Measurements from ENCODE around the gene KHK.

The KHK gene

DNA sequence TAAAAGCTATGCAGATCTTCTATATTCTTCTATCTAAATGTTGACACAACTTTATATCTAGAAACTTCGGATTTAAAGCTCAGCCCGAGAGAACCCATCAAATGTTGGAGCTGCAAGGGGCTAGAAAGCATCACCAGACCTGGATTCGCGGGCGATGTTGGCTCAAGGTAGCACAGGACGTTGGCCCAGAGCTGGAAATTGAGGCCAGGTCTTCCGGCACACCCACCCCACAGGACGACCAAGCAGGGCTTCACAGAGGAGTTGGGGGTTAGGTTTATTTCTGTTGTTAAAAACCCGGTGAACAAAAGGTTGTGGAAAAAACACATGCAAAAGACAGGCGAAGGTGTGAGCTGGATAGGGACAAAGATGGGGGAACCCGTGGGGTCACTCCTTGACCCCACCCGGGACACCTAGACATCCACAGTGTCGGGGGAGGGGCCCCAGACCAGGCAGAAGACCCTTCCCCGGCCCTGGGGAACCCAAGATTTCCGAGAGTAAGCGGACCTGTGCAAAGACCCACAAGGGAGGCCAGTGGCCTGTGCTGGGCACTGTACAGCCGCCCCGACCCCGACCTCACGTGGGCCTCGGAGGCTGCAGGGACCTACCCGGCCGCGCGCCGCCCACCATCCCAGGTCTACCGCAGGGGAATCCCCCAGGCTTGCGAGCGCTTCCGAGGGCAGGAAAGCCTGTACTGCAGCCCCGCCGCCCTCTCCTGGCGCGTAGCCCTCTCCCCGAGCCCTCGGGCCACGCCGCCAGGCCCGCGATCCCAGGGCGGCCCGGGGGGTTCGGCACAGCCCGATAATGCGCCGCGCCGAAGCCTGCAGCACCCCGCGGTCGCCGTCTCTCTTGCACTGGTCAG lies 36.9 kb upstream of the KHK start:
- TF ChIP-seq EGR1 (IDR thresholded peaks at IDR 0.05) (no peak), FOXM1 (IDR thresholded peaks at IDR 0.05; ENCODE audit: borderline replicate concordance, low read depth) (no peak), USF1 (IDR thresholded peaks at IDR 0.05) (0 out of 2 replicates have a peak, but pooled peaks have one; percentile 20), CEBPB (IDR thresholded peaks at IDR 0.05) (no peak)
- TF ChIP-seq, protein P1, sequence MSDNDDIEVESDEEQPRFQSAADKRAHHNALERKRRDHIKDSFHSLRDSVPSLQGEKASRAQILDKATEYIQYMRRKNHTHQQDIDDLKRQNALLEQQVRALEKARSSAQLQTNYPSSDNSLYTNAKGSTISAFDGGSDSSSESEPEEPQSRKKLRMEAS (IDR thresholded peaks at IDR 0.05), result 0 out of 2 replicates have a peak, but pooled peaks have one; percentile 4
- TF ChIP-seq, protein P2, sequence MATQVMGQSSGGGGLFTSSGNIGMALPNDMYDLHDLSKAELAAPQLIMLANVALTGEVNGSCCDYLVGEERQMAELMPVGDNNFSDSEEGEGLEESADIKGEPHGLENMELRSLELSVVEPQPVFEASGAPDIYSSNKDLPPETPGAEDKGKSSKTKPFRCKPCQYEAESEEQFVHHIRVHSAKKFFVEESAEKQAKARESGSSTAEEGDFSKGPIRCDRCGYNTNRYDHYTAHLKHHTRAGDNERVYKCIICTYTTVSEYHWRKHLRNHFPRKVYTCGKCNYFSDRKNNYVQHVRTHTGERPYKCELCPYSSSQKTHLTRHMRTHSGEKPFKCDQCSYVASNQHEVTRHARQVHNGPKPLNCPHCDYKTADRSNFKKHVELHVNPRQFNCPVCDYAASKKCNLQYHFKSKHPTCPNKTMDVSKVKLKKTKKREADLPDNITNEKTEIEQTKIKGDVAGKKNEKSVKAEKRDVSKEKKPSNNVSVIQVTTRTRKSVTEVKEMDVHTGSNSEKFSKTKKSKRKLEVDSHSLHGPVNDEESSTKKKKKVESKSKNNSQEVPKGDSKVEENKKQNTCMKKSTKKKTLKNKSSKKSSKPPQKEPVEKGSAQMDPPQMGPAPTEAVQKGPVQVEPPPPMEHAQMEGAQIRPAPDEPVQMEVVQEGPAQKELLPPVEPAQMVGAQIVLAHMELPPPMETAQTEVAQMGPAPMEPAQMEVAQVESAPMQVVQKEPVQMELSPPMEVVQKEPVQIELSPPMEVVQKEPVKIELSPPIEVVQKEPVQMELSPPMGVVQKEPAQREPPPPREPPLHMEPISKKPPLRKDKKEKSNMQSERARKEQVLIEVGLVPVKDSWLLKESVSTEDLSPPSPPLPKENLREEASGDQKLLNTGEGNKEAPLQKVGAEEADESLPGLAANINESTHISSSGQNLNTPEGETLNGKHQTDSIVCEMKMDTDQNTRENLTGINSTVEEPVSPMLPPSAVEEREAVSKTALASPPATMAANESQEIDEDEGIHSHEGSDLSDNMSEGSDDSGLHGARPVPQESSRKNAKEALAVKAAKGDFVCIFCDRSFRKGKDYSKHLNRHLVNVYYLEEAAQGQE (IDR thresholded peaks at IDR 0.05; ENCODE audit: low read depth), result no peak

- TF ChIP-seq YY1 (IDR thresholded peaks at IDR 0.05; ENCODE audit: low read depth) (peak; percentile 80), ZBTB7A (IDR thresholded peaks at IDR 0.05; ENCODE audit: low read depth) (peak; percentile 66), NFIC (IDR thresholded peaks at IDR 0.05) (peak; percentile 16; the same call in 1 of the 2 replicates), CREB1 (IDR thresholded peaks at IDR 0.05; ENCODE audit: low read depth) (no peak), TEAD4 (IDR thresholded peaks at IDR 0.05) (peak; percentile 95), FOXM1 (IDR thresholded peaks at IDR 0.05; ENCODE audit: borderline replicate concordance, low read depth) (no peak), EGR1 (IDR thresholded peaks at IDR 0.05) (peak; percentile 62; the same call in 1 of the 2 replicates), EP300 (IDR thresholded peaks at IDR 0.05; ENCODE audit: borderline replicate concordance) (no peak), TAF1 (IDR thresholded peaks at IDR 0.05; ENCODE audit: low read depth) (0 out of 2 replicates have a peak, but pooled peaks have one; percentile 8), CEBPB (IDR thresholded peaks at IDR 0.05) (0 out of 2 replicates have a peak, but pooled peaks have one; percentile 61), RAD21 (IDR thresholded peaks at IDR 0.05; ENCODE audit: low read depth) (no peak), USF1 (IDR thresholded peaks at IDR 0.05) (no peak), TCF12 (IDR thresholded peaks at IDR 0.05; ENCODE audit: low read depth) (no peak; the same call in 1 of the 2 replicates)
- TF ChIP-seq, protein P2 (IDR thresholded peaks at IDR 0.05; ENCODE audit: low read depth), result no peak
- TF ChIP-seq, protein P1 (IDR thresholded peaks at IDR 0.05), result 0 out of 2 replicates have a peak, but pooled peaks have one; percentile 22
Measured at GRCh38 chr2:27050281-27050995, 36.1 kb upstream of the KHK start.

DNA sequence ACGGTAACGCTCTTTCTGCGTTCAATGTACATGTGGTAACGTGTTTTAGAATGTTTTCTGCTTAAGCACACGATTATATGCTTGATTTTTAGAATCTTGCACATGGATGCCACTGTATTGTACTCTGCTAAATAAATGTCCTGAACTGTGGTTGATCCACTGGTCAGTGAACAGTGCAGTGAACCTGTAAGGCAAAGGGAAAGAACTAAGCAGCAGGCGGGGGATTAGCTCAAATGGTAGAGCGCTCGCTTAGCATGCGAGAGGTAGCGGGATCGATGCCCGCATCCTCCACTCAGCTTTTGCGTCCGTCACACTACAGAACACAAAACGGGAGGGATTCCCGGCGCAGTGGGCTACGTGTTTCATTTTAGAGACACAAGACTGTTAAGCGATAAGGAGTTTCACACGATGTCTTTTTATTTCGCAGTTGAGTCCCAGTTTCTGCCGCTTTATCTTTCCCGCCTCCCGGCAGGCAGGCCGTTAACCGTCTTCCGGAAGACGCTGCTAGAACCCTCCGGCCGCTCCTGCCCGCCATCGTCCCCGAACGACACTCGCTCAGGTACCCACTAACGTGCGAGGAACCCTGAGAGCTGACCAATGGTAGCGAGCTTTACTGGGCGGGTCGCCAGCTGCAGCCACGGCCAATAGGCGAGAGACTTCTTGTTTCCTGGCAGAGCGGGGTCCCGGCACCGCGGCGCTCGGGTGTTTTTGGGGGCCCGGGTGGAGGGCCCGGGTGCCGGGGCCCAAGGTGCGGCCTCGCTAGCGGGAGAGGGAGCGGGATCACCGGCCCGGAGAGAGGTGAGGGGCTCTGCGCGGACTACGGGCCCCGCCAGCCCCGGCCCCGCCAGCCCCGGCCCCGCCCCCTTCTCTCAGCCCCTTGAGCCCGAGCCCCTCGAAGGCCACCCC lies 35.3 kb upstream of the KHK start, which contains the start of gene AGBL5:
Gene AGBL5, plus strand, starts transcription at position 673 of the 906 bp plus-strand sequence. CDS start 1,291 bp downstream, outside the sequence.
- TF ChIP-seq, protein P2 (IDR thresholded peaks at IDR 0.05; ENCODE audit: low read depth), result no peak
- no peak for TF ChIP-seq USF1 (IDR thresholded peaks at IDR 0.05)
- peak; percentile 25 for TF ChIP-seq NFIC (IDR thresholded peaks at IDR 0.05)
- TF ChIP-seq, protein P1 (IDR thresholded peaks at IDR 0.05), result peak; percentile 100
- TF ChIP-seq EGR1 (IDR thresholded peaks at IDR 0.05), result no peak
- TF ChIP-seq TEAD4 (IDR thresholded peaks at IDR 0.05), result peak; percentile 91
- TF ChIP-seq TAF1 (IDR thresholded peaks at IDR 0.05; ENCODE audit: low read depth), result peak; percentile 52; the same call in 1 of the 2 replicates
- TF ChIP-seq RAD21 (IDR thresholded peaks at IDR 0.05; ENCODE audit: low read depth), result no peak
- peak; percentile 82 for TF ChIP-seq YY1 (IDR thresholded peaks at IDR 0.05; ENCODE audit: low read depth)
- TF ChIP-seq FOXM1 (IDR thresholded peaks at IDR 0.05; ENCODE audit: borderline replicate concordance, low read depth), result no peak; the same call in 1 of the 2 replicates
- TF ChIP-seq ZBTB7A (IDR thresholded peaks at IDR 0.05; ENCODE audit: low read depth), result peak; percentile 88; the same call in 1 of the 2 replicates
- 0 out of 2 replicates have a peak, but pooled peaks have one; percentile 29 for TF ChIP-seq CREB1 (IDR thresholded peaks at IDR 0.05; ENCODE audit: low read depth)
- TF ChIP-seq TCF12 (IDR thresholded peaks at IDR 0.05; ENCODE audit: low read depth), result no peak
- TF ChIP-seq CEBPB (IDR thresholded peaks at IDR 0.05), result no peak
- TF ChIP-seq EP300 (IDR thresholded peaks at IDR 0.05; ENCODE audit: borderline replicate concordance), result no peak
